Cardiac atrium fibroblast (primary cell): ENCODE results near the gene ANKRD63. TPM values are rescaled to one million over a fixed set of nuclear protein-coding genes. Genes with fewer than 3 reads are reported as not detected.

Source experiments
- total RNA-seq: library from RNA; depleted of rRNA; stranded (reverse); fragments of >200 nt; gene quantifications from 2 replicates; pipeline ENCODE4 v1.2.3, GENCODE V29; 2015

Gene ANKRD63
- total RNA-seq = not detected in 2 replicates

GRCh38 chr15:40282869-40283614 is at the start of gene ANKRD63:
ANKRD63 (minus strand) TSS chr15:40283064; CDS start chr15:40282586, 478 bp downstream.

GRCh38 chr15:40323239-40323952 is 40.5 kb upstream of the ANKRD63 start, which contains the start of gene INAFM2:
INAFM2 (plus strand) TSS chr15:40323692; CDS start chr15:40324056, 364 bp downstream.

GRCh38 chr15:40307421-40308211 is 24.8 kb upstream of the ANKRD63 start, which contains the start of gene PLCB2:
PLCB2 (minus strand) TSS chr15:40307935; CDS start chr15:40307672, 263 bp downstream.

GRCh38 chr15:40238532-40239403 is 44.1 kb downstream of the ANKRD63 start, which contains the start of gene PAK6:
PAK6 (plus strand) TSS chr15:40239063; CDS start chr15:40264786, 25,723 bp downstream.

Other genes with a start within 250 kb of the ANKRD63 start
- 185 and 239 TPM in 2 replicates for gene SRP14, start 243.9 kb downstream of the ANKRD63 start, total RNA-seq
- 0.36 and 0.49 TPM in 2 replicates for gene BMF, start 174.2 kb downstream of the ANKRD63 start, total RNA-seq
- 5.0 and 8.7 TPM in 2 replicates for gene BUB1B, start 122.0 kb downstream of the ANKRD63 start, total RNA-seq
- 0.16 TPM in 1 of 2 replicates, not detected in the other for gene PAK6, start 44.0 kb downstream of the ANKRD63 start, total RNA-seq
- gene PLCB2, start 24.9 kb upstream of the ANKRD63 start, total RNA-seq = 1.1 TPM in 2 replicates
- gene INAFM2, start 40.6 kb upstream of the ANKRD63 start, total RNA-seq = 16.8 and 28.0 TPM in 2 replicates
- gene CCDC9B, start 57.9 kb upstream of the ANKRD63 start, total RNA-seq = 1.1 and 5.2 TPM in 2 replicates
- not detected in 2 replicates for gene PHGR1, start 68.0 kb upstream of the ANKRD63 start, total RNA-seq
- 0.16 and 0.36 TPM in 2 replicates for gene DISP2, start 75.2 kb upstream of the ANKRD63 start, total RNA-seq
- gene KNSTRN, start 99.7 kb upstream of the ANKRD63 start, total RNA-seq = 14.3 and 16.5 TPM in 2 replicates
- gene IVD, start 122.7 kb upstream of the ANKRD63 start, total RNA-seq = 25.1 and 33.7 TPM in 2 replicates
- 11.2 and 16.2 TPM in 2 replicates for gene BAHD1, start 157.9 kb upstream of the ANKRD63 start, total RNA-seq
- 23.3 and 24.6 TPM in 2 replicates for gene CHST14, start 187.9 kb upstream of the ANKRD63 start, total RNA-seq